Osteocyte (in vitro differentiated cells): ENCODE measurements around the gene COX19. TPM values are rescaled to one million over a fixed set of nuclear protein-coding genes. Genes with fewer than 3 reads are reported as not detected.
A peak's percentile ranks its signal among the peaks of the same experiment; 100 is the strongest.

ENCODE experiments used
- DNase-seq: peaks from one replicate; pipeline ENCODE4 v3.0.0; 2021; ENCODE audit warnings: mixed read lengths; ENCODE audit not compliant: unreplicated experiment; ENCODE audit errors: extremely low spot score
- H3K27ac Mint-ChIP-seq: one replicate; pipeline ENCODE4 v1.8.0; 2021; ENCODE audit warnings: mild to moderate bottlenecking, mixed read lengths; ENCODE audit not compliant: unreplicated experiment
- H3K27me3 Mint-ChIP-seq: one replicate; pipeline ENCODE4 v1.8.0; 2021; ENCODE audit warnings: mixed read lengths; ENCODE audit not compliant: unreplicated experiment
- H3K36me3 Mint-ChIP-seq: one replicate; pipeline ENCODE4 v1.8.0; 2021; ENCODE audit warnings: mixed read lengths; ENCODE audit not compliant: unreplicated experiment
- H3K4me1 Mint-ChIP-seq: one replicate; pipeline ENCODE4 v1.8.0; 2021; ENCODE audit warnings: mixed read lengths; ENCODE audit not compliant: unreplicated experiment
- H3K4me3 Mint-ChIP-seq: one replicate; pipeline ENCODE4 v1.8.0; 2021; ENCODE audit warnings: mild to moderate bottlenecking, moderate library complexity, mixed read lengths; ENCODE audit not compliant: unreplicated experiment
- H3K9me3 Mint-ChIP-seq: one replicate; pipeline ENCODE4 v1.8.0; 2021; ENCODE audit warnings: mixed read lengths; ENCODE audit not compliant: unreplicated experiment
- CTCF ChIP-seq: fragments of 200-600 bp; sonication (generic); IDR thresholded peaks from 2 replicates; pipeline ENCODE4 v1.5.0; 2021; ENCODE audit warnings: antibody characterized with exemption, mild to moderate bottlenecking, moderate library complexity
- total RNA-seq: library from RNA; stranded (reverse); gene quantifications from 2 replicates; pipeline ENCODE4 v1.2.1, GENCODE V29; 2021

COX19 gene
- total RNA-seq, 1 donor from 2014 or later: 11.4 TPM

GRCh38 chr7:930975-931758, 44.2 kb downstream of the COX19 start:
- peaks cover 3% of the 10 kb centered on the region for H3K4me1 Mint-ChIP-seq
- H3K27me3 Mint-ChIP-seq: peaks cover 6% of the 10 kb centered on the region
- no peak for DNase-seq
- no peaks in the 10 kb centered on the region for H3K36me3 Mint-ChIP-seq
- H3K27ac Mint-ChIP-seq: no peak overlapping the region
- no peak for TF ChIP-seq CTCF
- no peak overlapping the region for H3K4me3 Mint-ChIP-seq
- H3K9me3 Mint-ChIP-seq: no peaks in the 10 kb centered on the region

DNA sequence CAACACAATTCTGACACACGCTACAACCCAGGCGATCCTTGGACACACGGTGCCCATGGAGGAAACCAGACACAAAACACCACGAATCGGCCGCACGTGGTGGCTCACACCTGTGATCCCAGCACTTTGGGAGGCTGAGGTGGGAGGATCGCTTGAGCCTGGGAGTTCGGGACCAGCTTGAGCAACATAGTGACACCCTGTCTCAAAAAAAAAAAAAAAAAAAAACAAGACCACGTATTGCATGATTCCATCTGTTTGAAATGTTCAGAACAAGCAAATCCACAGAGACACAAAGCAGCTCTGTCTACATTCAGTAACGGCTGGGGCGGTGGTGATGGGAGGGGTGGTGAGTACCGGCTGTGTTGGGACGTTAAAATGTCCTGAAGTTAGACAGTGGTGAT, 46.0 kb downstream of the COX19 start:
- Mint-ChIP-seq H3K27me3 (peaks cover 6% of the 10 kb centered on the region), H3K4me3 (no peak overlapping the region), H3K9me3 (no peaks in the 10 kb centered on the region), H3K36me3 (no peaks in the 10 kb centered on the region), H3K4me1 (peaks cover 4% of the 10 kb centered on the region), H3K27ac (no peak overlapping the region)
- TF ChIP-seq CTCF: no peak
- DNase-seq: no peak

DNA sequence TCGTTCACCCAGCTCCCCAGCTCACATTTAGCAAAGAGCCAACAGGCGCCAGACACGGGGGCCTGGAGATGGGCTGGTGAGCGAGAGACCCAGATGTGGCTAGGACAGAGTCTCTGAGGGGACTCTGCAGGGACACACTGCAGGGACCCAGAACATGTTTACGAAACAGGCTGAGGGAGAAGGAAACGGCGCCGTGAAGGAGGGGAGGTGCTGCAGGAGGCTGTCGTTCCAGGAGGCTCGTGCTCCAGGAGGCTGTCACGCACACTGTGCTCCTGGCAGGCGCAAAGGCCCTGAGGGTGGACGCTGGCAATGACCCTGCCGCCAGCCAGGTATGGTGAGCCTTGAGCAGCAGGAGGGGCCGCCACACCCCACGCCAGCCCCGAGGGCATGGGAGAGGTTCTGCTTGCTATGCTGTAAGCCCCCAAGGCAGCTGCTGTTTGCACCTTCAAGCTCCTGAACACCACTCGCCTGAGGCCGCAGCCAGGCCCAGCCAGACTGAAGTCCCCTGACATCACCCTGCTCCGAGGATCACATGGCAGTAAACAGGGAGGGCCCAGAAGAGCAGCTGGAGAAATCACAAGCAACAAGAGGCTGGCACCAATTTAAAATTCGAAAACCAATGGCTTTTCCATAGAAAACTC, 48.2 kb downstream of the COX19 start:
- Mint-ChIP-seq H3K27me3 (peaks cover 4% of the 10 kb centered on the region), H3K36me3 (no peaks in the 10 kb centered on the region), H3K9me3 (no peaks in the 10 kb centered on the region), H3K4me3 (no peak overlapping the region), H3K27ac (no peak overlapping the region), H3K4me1 (peaks cover 11% of the 10 kb centered on the region)
- TF ChIP-seq CTCF: no peak
- DNase-seq: peak; percentile 67

DNA sequence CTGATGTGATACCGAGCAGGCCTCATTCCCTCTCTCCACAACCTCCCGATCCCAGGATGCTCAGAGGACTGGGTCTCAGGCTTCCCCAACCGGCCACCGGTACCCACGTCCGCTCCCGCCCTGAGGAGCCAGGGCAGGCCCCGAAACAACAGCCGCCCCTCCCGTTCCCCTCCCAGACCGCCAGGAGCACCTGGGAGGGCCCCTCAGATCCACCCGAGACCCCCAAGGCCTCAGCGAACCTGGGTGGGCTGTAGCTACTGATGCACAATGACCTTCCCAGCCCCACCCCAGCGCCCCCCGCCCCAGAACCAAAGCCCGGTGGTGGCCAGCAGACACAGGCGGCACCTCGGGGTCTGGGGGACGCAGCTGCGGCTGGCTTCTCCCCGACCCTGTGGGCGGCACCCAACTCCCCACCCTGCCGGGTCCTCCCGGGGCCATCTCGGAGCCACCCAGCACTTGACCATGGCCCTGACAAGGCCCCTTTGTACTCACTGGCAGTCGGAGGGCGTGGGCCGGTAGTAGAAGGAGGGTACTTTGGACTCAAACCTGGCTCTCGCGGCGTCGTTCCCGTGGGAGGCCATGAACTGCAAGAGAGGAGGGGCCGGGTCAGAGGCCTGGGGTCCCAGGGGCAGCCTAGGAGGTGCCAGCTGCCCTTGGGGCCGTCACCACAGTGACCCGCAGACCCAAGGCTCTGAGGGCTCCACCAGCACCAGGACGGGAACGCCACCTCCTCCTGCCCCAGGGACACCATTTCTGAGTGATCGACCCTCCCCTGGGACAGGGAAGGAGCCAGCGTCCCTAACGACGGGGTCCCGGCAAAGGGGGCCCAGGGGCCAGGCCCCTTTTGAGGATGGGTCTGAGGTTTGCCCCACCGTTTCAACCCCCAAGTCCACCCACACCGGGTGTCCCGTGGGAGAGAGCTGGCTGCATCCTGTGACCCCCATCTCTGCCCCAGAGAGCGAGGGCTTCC, 49.0 kb downstream of the COX19 start:
- Mint-ChIP-seq H3K4me1 (peaks cover 11% of the 10 kb centered on the region), H3K36me3 (no peaks in the 10 kb centered on the region), H3K4me3 (no peak overlapping the region), H3K27me3 (peaks cover 2% of the 10 kb centered on the region), H3K9me3 (no peaks in the 10 kb centered on the region), H3K27ac (no peak overlapping the region)
- no peak for TF ChIP-seq CTCF
- DNase-seq: peak; percentile 82
